Left colon (tissue), 2 donors: Measurements from ENCODE around the gene GTF2F1. TPM values are rescaled to one million over a fixed set of nuclear protein-coding genes. Genes with fewer than 3 reads are reported as not detected.

Experiments used
- microRNA-seq, 2 donors: library from miRNA; unstranded; fragments of <30 nt; microRNA quantifications; one replicate each; pipeline versions ENCODE4 v1.1.0 to v1.2.0, GENCODE V29; 2020
- total RNA-seq, 2 donors: library from RNA; stranded (reverse); fragmentation: NEBNext Ultra II Directional; extraction: Animal tissue kit (Norgen Biotek cat#: 25700); gene quantifications; one replicate each; pipeline ENCODE4 v1.2.1, GENCODE V29; 2021
- donor health status: DM: no; HTN: no; CAD: no.
- donor health status: DM: yes; HTN: yes; CAD: no.

GTF2F1 gene
- total RNA-seq, 2 donors from 2014 or later: 52.7 to 58.9 TPM

Small RNA genes lying within 50 kb of the gene (microRNA-seq; reads per million reads assigned to microRNA genes)
- gene MIR3940 (4.8 to 19.0 reads per million in 2 donors), gene MIR6790 (0 to 1.4 reads per million in 2 donors), gene MIR6885 (0 reads per million in 2 donors)

Other genes with a start within 250 kb of the GTF2F1 start
- 10 to 100 TPM; 28.3 to 37.2 TPM for gene MLLT1, start 113.2 kb downstream of the GTF2F1 start, total RNA-seq
- gene ACER1, start 59.6 kb downstream of the GTF2F1 start, total RNA-seq: not detected
- 10 to 100 TPM; 65.1 to 71.1 TPM for gene CLPP, start 31.6 kb downstream of the GTF2F1 start, total RNA-seq
- gene ALKBH7, start 20.4 kb downstream of the GTF2F1 start, total RNA-seq: 100 to 1,000 TPM; 134 to 154 TPM
- 1 to 10 TPM; 2.5 to 3.8 TPM for gene PSPN, start 17.2 kb downstream of the GTF2F1 start, total RNA-seq
- 100 to 1,000 TPM; 191 to 214 TPM for gene KHSRP, start 31.6 kb upstream of the GTF2F1 start, total RNA-seq
- under 1 TPM; 0.47 to 0.85 TPM for gene SLC25A41, start 40.6 kb upstream of the GTF2F1 start, total RNA-seq
- 100 to 1,000 TPM; 126 to 163 TPM for gene SLC25A23, start 66.6 kb upstream of the GTF2F1 start, total RNA-seq
- gene CRB3, start 71.1 kb upstream of the GTF2F1 start, total RNA-seq: 100 to 1,000 TPM; 106 to 148 TPM
- gene DENND1C, start 88.6 kb upstream of the GTF2F1 start, total RNA-seq: 1 to 10 TPM; 2.8 TPM
- gene TUBB4A, start 109.1 kb upstream of the GTF2F1 start, total RNA-seq: 1 to 10 TPM; 1.1 to 1.7 TPM
- gene TNFSF9, start 137.9 kb upstream of the GTF2F1 start, total RNA-seq: 1 to 10 TPM; 1.6 to 2.7 TPM
- gene CD70, start 198.0 kb upstream of the GTF2F1 start, total RNA-seq: under 1 TPM in 1 of 2 donors, not detected in 1; 0.64 TPM